Measurements from ENCODE around the gene CDC42SE2. TPM values are rescaled to one million over a fixed set of nuclear protein-coding genes. Genes with fewer than 3 reads are reported as not detected.

The CDC42SE2 gene
- total RNA-seq, 1 donor from 2014 or later: 19.4 TPM

GRCh38 chr5:131221008-131221703 lies 42.7 kb upstream of the CDC42SE2 start:
- no peak for DNase-seq (ENCODE audit: extremely low spot score in 2 of 2)
- TF ChIP-seq, protein P1, sequence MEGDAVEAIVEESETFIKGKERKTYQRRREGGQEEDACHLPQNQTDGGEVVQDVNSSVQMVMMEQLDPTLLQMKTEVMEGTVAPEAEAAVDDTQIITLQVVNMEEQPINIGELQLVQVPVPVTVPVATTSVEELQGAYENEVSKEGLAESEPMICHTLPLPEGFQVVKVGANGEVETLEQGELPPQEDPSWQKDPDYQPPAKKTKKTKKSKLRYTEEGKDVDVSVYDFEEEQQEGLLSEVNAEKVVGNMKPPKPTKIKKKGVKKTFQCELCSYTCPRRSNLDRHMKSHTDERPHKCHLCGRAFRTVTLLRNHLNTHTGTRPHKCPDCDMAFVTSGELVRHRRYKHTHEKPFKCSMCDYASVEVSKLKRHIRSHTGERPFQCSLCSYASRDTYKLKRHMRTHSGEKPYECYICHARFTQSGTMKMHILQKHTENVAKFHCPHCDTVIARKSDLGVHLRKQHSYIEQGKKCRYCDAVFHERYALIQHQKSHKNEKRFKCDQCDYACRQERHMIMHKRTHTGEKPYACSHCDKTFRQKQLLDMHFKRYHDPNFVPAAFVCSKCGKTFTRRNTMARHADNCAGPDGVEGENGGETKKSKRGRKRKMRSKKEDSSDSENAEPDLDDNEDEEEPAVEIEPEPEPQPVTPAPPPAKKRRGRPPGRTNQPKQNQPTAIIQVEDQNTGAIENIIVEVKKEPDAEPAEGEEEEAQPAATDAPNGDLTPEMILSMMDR (IDR thresholded peaks at IDR 0.05): no peak
- no peak for TF ChIP-seq POLR2AphosphoS5 (IDR thresholded peaks at IDR 0.05; ENCODE audit: insufficient read depth in 1 of 2, low read depth in 1 of 2)
- no peak for TF ChIP-seq POLR2A (IDR thresholded peaks at IDR 0.05)
- no peak overlapping the region for H3K27ac ChIP-seq

GRCh38 chr5:131221888-131222287 lies 42.0 kb upstream of the CDC42SE2 start:
- intact Hi-C loops (cut with DNase I): no loop called here
- H3K27ac ChIP-seq: no peak overlapping the region
- no peaks in the 10 kb centered on the region for H3K9me3 ChIP-seq
- no peak for TF ChIP-seq POLR2AphosphoS5 (IDR thresholded peaks at IDR 0.05; ENCODE audit: insufficient read depth in 1 of 2, low read depth in 1 of 2)
- TF ChIP-seq POLR2A (IDR thresholded peaks at IDR 0.05): no peak
- TF ChIP-seq, protein P1 (IDR thresholded peaks at IDR 0.05): no peak
- DNase-seq (ENCODE audit: extremely low spot score in 2 of 2): no peak
- H3K27me3 ChIP-seq: no peaks in the 10 kb centered on the region
- no peak overlapping the region for H3K4me3 ChIP-seq
- H3K36me3 ChIP-seq: no peaks in the 10 kb centered on the region
- H3K4me1 ChIP-seq: no peaks in the 10 kb centered on the region

More at GRCh38 chr5:131221008-131221703, 42.7 kb upstream of the CDC42SE2 start:
- Histone ChIP-seq H3K9me3 (no peaks in the 10 kb centered on the region), H3K4me3 (no peak overlapping the region), H3K4me1 (no peaks in the 10 kb centered on the region), H3K27me3 (no peaks in the 10 kb centered on the region), H3K36me3 (no peaks in the 10 kb centered on the region)
- intact Hi-C loops (cut with DNase I): no loop called here

DNA sequence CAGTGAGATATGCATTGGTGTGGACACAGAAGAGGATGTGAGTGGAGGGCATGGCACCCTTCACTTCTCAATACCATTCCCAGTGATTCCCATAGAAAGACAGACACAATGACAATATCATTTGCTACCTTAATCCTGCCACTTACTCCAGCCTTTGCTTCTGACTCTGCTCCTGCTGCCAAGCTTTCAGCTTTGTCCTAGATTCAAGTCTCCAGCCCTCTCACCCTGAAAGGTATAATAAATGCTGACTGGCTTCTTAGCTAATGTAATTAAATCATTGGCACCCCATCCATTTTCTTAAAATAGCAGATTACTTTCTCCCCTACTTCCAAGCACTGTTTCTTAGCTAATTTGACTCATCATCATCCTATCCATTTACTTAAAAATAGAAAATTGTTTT lies 41.1 kb upstream of the CDC42SE2 start:
- Histone ChIP-seq H3K4me3 (no peak overlapping the region), H3K36me3 (no peaks in the 10 kb centered on the region), H3K9me3 (no peaks in the 10 kb centered on the region), H3K4me1 (no peaks in the 10 kb centered on the region), H3K27ac (no peak overlapping the region), H3K27me3 (no peaks in the 10 kb centered on the region)
- intact Hi-C loops (cut with DNase I): no loop called here
- no peak for DNase-seq (ENCODE audit: extremely low spot score in 2 of 2)
- no peak for TF ChIP-seq POLR2AphosphoS5 (IDR thresholded peaks at IDR 0.05; ENCODE audit: insufficient read depth in 1 of 2, low read depth in 1 of 2)
- TF ChIP-seq POLR2A (IDR thresholded peaks at IDR 0.05): no peak
- TF ChIP-seq, protein P1 (IDR thresholded peaks at IDR 0.05): no peak

GRCh38 chr5:131223751-131224386 lies 40.0 kb upstream of the CDC42SE2 start:
- no peak overlapping the region for H3K4me3 ChIP-seq
- intact Hi-C loops (cut with DNase I): no loop called here
- no peaks in the 10 kb centered on the region for H3K9me3 ChIP-seq
- H3K27ac ChIP-seq: no peak overlapping the region
- no peak for DNase-seq (ENCODE audit: extremely low spot score in 2 of 2)
- TF ChIP-seq POLR2AphosphoS5 (IDR thresholded peaks at IDR 0.05; ENCODE audit: insufficient read depth in 1 of 2, low read depth in 1 of 2): no peak
- TF ChIP-seq, protein P1 (IDR thresholded peaks at IDR 0.05): no peak
- TF ChIP-seq POLR2A (IDR thresholded peaks at IDR 0.05): no peak
- no peaks in the 10 kb centered on the region for H3K36me3 ChIP-seq
- H3K27me3 ChIP-seq: no peaks in the 10 kb centered on the region
- H3K4me1 ChIP-seq: no peaks in the 10 kb centered on the region
